GM12878 (cell line): ENCODE data around the gene ACD. TPM values are rescaled to one million over a fixed set of nuclear protein-coding genes. Genes with fewer than 3 reads are reported as not detected.

ENCODE experiments used
- ATAC-seq: fragments of 200-7000 bp; cut with Tn5 transposase; 3 replicates; pipeline ENCODE4 v1.9.1; 2020; ENCODE audit warnings: mild to moderate bottlenecking, moderate library complexity
- BruUV-seq: library from RNA; stranded (reverse); fragments of 400-500 nt; replicated peaks from 2 replicates; lab custom pipeline; 2021; lab: Mats Ljungman, UMichigan
- CTCF ChIA-PET: fragments of 300-600 bp; sonication (Branson Sonifier 250); formaldehyde crosslinking; extraction: SDS; loops from one replicate; lab custom pipeline; 2021; ENCODE audit warnings: inconsistent platforms; lab: Yijun Ruan, JAX
- POLR2A ChIA-PET: fragments of 350-600 bp; formaldehyde crosslinking; extraction: SDS; loops from one replicate; lab custom pipeline; 2021; ENCODE audit warnings: inconsistent platforms; lab: Charles Lee
- RAD21 ChIA-PET: fragments of 300-600 bp; sonication (Branson Sonifier 250); formaldehyde crosslinking; loops from one replicate; lab custom pipeline; 2023; ENCODE audit warnings: antibody characterized with exemption; ENCODE audit not compliant: unreplicated experiment; lab: Charles Lee
- SMC1A ChIA-PET: fragments of 300-600 bp; sonication (Branson Sonifier 250); formaldehyde crosslinking; loops from one replicate; lab custom pipeline; 2023; ENCODE audit not compliant: unreplicated experiment, uncharacterized antibody; lab: Charles Lee
- DNase-seq: peaks from one replicate; pipeline ENCODE4 v3.0.0-alpha.2; 2011; ENCODE audit warnings: low read depth, low spot score
- FAIRE-seq: peaks from 3 replicates; lab custom pipeline; 2011; peaks lifted over from hg19 to GRCh38; lab: Jason Lieb, UNC
- H2AFZ ChIP-seq: 2 replicates; pipeline ENCODE4 v1.6.0; 2011; ENCODE audit warnings: low read depth, low read length, control low read depth; ENCODE audit not compliant: control insufficient read depth
- H3K27ac ChIP-seq: 2 replicates; pipeline ENCODE4 v1.5.1; 2011; ENCODE audit warnings: control low read depth; ENCODE audit not compliant: control insufficient read depth, insufficient read depth
- H3K27me3 ChIP-seq, 2 experiments: replicated peaks in 1 of 2; 2 replicates each; pipeline versions ENCODE4 v1.6.0 to v1.6.1; 2011; ENCODE audit warnings: low read length in 1 of 2; ENCODE audit not compliant: control insufficient read depth in 2 of 2, insufficient read depth in 2 of 2
- H3K36me3 ChIP-seq, 2 experiments: 2 replicates each; pipeline ENCODE4 v1.5.1; 2011; ENCODE audit warnings: low read length in 1 of 2; ENCODE audit not compliant: control insufficient read depth in 2 of 2, insufficient read depth in 2 of 2
- H3K4me1 ChIP-seq: 2 replicates; pipeline ENCODE4 v1.6.1; 2011; ENCODE audit warnings: mild to moderate bottlenecking, low read length, moderate library complexity, mixed read lengths; ENCODE audit not compliant: control insufficient read depth, insufficient read depth
- H3K4me2 ChIP-seq: 2 replicates; pipeline ENCODE4 v1.6.0; 2011; ENCODE audit warnings: control low read depth; ENCODE audit not compliant: control insufficient read depth, insufficient read depth
- H3K4me3 ChIP-seq: fragments of 200-600 bp; sonication (generic); 2 replicates; pipeline ENCODE4 v1.5.1; 2016
- H3K79me2 ChIP-seq: 2 replicates; pipeline ENCODE4 v1.6.0; 2011; ENCODE audit warnings: low read length; ENCODE audit not compliant: control insufficient read depth, insufficient read depth
- H3K9ac ChIP-seq: 2 replicates; pipeline ENCODE4 v1.8.0; 2011; ENCODE audit warnings: low read length, control low read depth, mixed read lengths; ENCODE audit not compliant: control insufficient read depth, insufficient read depth
- H3K9me3 ChIP-seq: replicated peaks from 3 replicates; pipeline ENCODE4 v1.5.1; 2011; ENCODE audit warnings: mild to moderate bottlenecking, low read length; ENCODE audit not compliant: control insufficient read depth, insufficient read depth
- H4K20me1 ChIP-seq: 2 replicates; pipeline ENCODE4 v1.6.0; 2011; ENCODE audit not compliant: control insufficient read depth, insufficient read depth
- ASH2L ChIP-seq: fragments of 300-600, 200-600 bp; sonication (generic); IDR thresholded peaks from 2 replicates; pipeline ENCODE4 v1.6.1; 2017; ENCODE audit warnings: low read depth, mild to moderate bottlenecking, borderline replicate concordance
- BACH1 ChIP-seq: fragments of 450-650 bp; IDR thresholded peaks from 2 replicates; pipeline ENCODE4 v1.6.1; 2017; ENCODE audit warnings: mild to moderate bottlenecking, borderline replicate concordance
- EZH2 ChIP-seq: IDR thresholded peaks from 2 replicates; pipeline ENCODE4 v1.6.1; 2012; ENCODE audit warnings: low read depth, mild to moderate bottlenecking, control low read depth, inconsistent platforms, low read length, borderline replicate concordance; ENCODE audit not compliant: control insufficient read depth
- RAD51 ChIP-seq: fragments of 450-650 bp; IDR thresholded peaks from 2 replicates; pipeline ENCODE4 v1.6.1; 2016; ENCODE audit warnings: moderate library complexity, mild to moderate bottlenecking, inconsistent platforms
- SRF ChIP-seq, 2 experiments: IDR thresholded peaks; 2 replicates each; pipeline ENCODE4 v1.6.1; 2011; ENCODE audit warnings: low read depth in 2 of 2, low read length in 2 of 2, mild to moderate bottlenecking in 1 of 2, moderate library complexity in 1 of 2
- ZBTB40 ChIP-seq: fragments of 450-650 bp; IDR thresholded peaks from 2 replicates; pipeline ENCODE4 v1.6.1; 2016; ENCODE audit warnings: mild to moderate bottlenecking, moderate library complexity, borderline replicate concordance
- WGBS: methylation state at CpG from one replicate; pipeline ENCODE4 v1.1.6; 2016; ENCODE audit warnings: low lambda C conversion rate; ENCODE audit not compliant: insufficient replicate concordance, insufficient coverage; ENCODE audit errors: missing lambda C conversion rate; 5-methylcytosine and 5-hydroxymethylcytosine counted together
- in situ Hi-C: fragments of 300-500 bp; cut with MboI; formaldehyde crosslinking; loops from 9 replicates; pipeline ENCODE4 v1.14.3; 2018; ENCODE audit warnings: mixed read lengths
- intact Hi-C: fragments of 100-400 bp; cut with micrococcal nuclease; formaldehyde crosslinking; loops from one replicate; pipeline ENCODE4 v1.14.2; 2022; ENCODE audit not compliant: unreplicated experiment
- polyA plus RNA-seq, 11 experiments: library from polyadenylated mRNA; depleted of rRNA in 4 of 11; unstranded in 6 of 11; stranded (reverse) in 5 of 11; fragments of >200 nt; fragmentation: Nextera tagmentation in 4 of 11; fragmentation: Illumina TruSeq in 1 of 11; extraction: Ambion mirVana in 4 of 11; extraction: Trizol in 1 of 11; gene quantifications; 1 replicate in 1 of 11; 2 replicates in 10 of 11; pipeline versions ENCODE4 v1.2.1 to v1.2.3, GENCODE V29; 2011 to 2016; ENCODE audit warnings: inconsistent platforms in 2 of 11, missing spikeins in 2 of 11, low read depth in 1 of 11
- total RNA-seq, 4 experiments: library from RNA; depleted of rRNA in 3 of 4; stranded (reverse); fragments of >200 nt in 3 of 4; fragmentation: Illumina TruSeq in 1 of 4; extraction: Trizol in 1 of 4; gene quantifications; 2 replicates each; pipeline versions ENCODE4 v1.2.1 to v1.2.3, GENCODE V29; 2013 to 2021

ACD gene
- total and polyA plus RNA-seq, 10 of the 15 experiments (the other 5 are each of a cell fraction or from before 2014, with no cell fraction given), result 2.9 to 46.7 (median 23.9) TPM

GRCh38 chr16:67655363-67655762, 4.7 kb downstream of the ACD start:
- H3K9ac ChIP-seq, result no peak overlapping the region
- TF ChIP-seq SRF (IDR thresholded peaks at IDR 0.05; ENCODE audit: low read depth in 2 of 2, low read length in 2 of 2), result no peak
- no peak for TF ChIP-seq ASH2L
- TF ChIP-seq ZBTB40, result no peak
- no peak for TF ChIP-seq BACH1
- TF ChIP-seq EZH2, result no peak
- no peak for TF ChIP-seq RAD51
- H3K9me3 ChIP-seq, result no peaks in the 10 kb centered on the region
- H3K4me1 ChIP-seq, result peaks cover 10% of the 10 kb centered on the region
- H3K36me3 ChIP-seq, result peaks cover 12 to 17% of the 10 kb centered on the region in 2 experiments
- no peak overlapping the region for H3K4me3 ChIP-seq
- H2AFZ ChIP-seq, result no peak overlapping the region
- no peaks in the 10 kb centered on the region for H3K27me3 ChIP-seq
- H3K4me2 ChIP-seq, result no peak overlapping the region
- no TSS peak for BruUV-seq
- no peaks in the 10 kb centered on the region for H4K20me1 ChIP-seq
- in situ Hi-C loops (no loop called here), intact Hi-C loops (no loop called here)
- SMC1A ChIA-PET, result no interaction called here
- no peak for FAIRE-seq
- no peak for ATAC-seq
- peaks cover 12% of the 10 kb centered on the region for H3K79me2 ChIP-seq
- POLR2A ChIA-PET, result no interaction called here
- RAD21 ChIA-PET, result no interaction called here
- 67% methylated on average over 4 of the region's 4 CpGs for WGBS
- H3K27ac ChIP-seq, result no peak overlapping the region
- CTCF ChIA-PET, result no interaction called here
- DNase-seq, result no peak
